ENCODE results near the gene COL9A2.

COL9A2 gene

GRCh38 chr1:40318970-40319621 is 2.0 kb upstream of the COL9A2 start:
- Histone ChIP-seq H3K27me3 (peaks cover 24% of the 10 kb centered on the region), H3K4me2 (no peak overlapping the region), H4K20me1 (no peaks in the 10 kb centered on the region), H3K4me3 (no peak overlapping the region), H3K36me3 (no peaks in the 10 kb centered on the region), H3K27ac (no peak overlapping the region), H3K9ac (no peak overlapping the region), H3K9me3 (no peaks in the 10 kb centered on the region), H3K4me1 (peaks cover 32% of the 10 kb centered on the region)
- TF ChIP-seq Cebpa-rat (IDR thresholded peaks at IDR 0.05), result no peak

GRCh38 chr1:40318476-40318875 is 1.4 kb upstream of the COL9A2 start:
- no peak overlapping the region for H3K9ac ChIP-seq
- no peak for TF ChIP-seq Cebpa-rat (IDR thresholded peaks at IDR 0.05)
- no peaks in the 10 kb centered on the region for H4K20me1 ChIP-seq
- no peak overlapping the region for H3K27ac ChIP-seq
- peaks cover 24% of the 10 kb centered on the region for H3K27me3 ChIP-seq
- H3K4me2 ChIP-seq, result no peak overlapping the region
- peaks cover 39% of the 10 kb centered on the region for H3K4me1 ChIP-seq
- no peaks in the 10 kb centered on the region for H3K9me3 ChIP-seq
- no peaks in the 10 kb centered on the region for H3K36me3 ChIP-seq
- no peak overlapping the region for H3K4me3 ChIP-seq

- H4K20me1 ChIP-seq, result no peaks in the 10 kb centered on the region
- TF ChIP-seq Cebpa-rat (IDR thresholded peaks at IDR 0.05), result no peak
- H3K4me2 ChIP-seq, result peak overlapping the region; percentile 99
- H3K9ac ChIP-seq, result no peak overlapping the region
- no peaks in the 10 kb centered on the region for H3K36me3 ChIP-seq
- no peaks in the 10 kb centered on the region for H3K9me3 ChIP-seq
- H3K27ac ChIP-seq, result no peak overlapping the region
- H3K4me3 ChIP-seq, result no peak overlapping the region
- peaks cover 24% of the 10 kb centered on the region for H3K27me3 ChIP-seq
- H3K4me1 ChIP-seq, result peaks cover 48% of the 10 kb centered on the region
These were observed 448 bp upstream of the COL9A2 start for GRCh38 chr1:40317394-40318074.

GRCh38 chr1:40315795-40316594 is 1.1 kb downstream of the COL9A2 start:
- no peaks in the 10 kb centered on the region for H4K20me1 ChIP-seq
- no peak for TF ChIP-seq Cebpa-rat (IDR thresholded peaks at IDR 0.05)
- peak overlapping the region; percentile 76 for H3K9ac ChIP-seq
- H3K4me3 ChIP-seq, result peak overlapping the region; percentile 68
- no peaks in the 10 kb centered on the region for H3K36me3 ChIP-seq
- peaks cover 24% of the 10 kb centered on the region for H3K27me3 ChIP-seq
- peaks cover 62% of the 10 kb centered on the region for H3K4me1 ChIP-seq
- no peaks in the 10 kb centered on the region for H3K9me3 ChIP-seq
- H3K4me2 ChIP-seq, result peak overlapping the region; percentile 99
- H3K27ac ChIP-seq, result peak overlapping the region; percentile 85

- TF ChIP-seq Cebpa-rat (IDR thresholded peaks at IDR 0.05), result no peak
- H3K36me3 ChIP-seq, result no peaks in the 10 kb centered on the region
- peak overlapping the region; percentile 85 for H3K27ac ChIP-seq
- peak overlapping the region; percentile 68 for H3K4me3 ChIP-seq
- peak overlapping the region; percentile 99 for H3K4me2 ChIP-seq
- peaks cover 69% of the 10 kb centered on the region for H3K4me1 ChIP-seq
- peak overlapping the region; percentile 76 for H3K9ac ChIP-seq
- H3K27me3 ChIP-seq, result peaks cover 24% of the 10 kb centered on the region
- H3K9me3 ChIP-seq, result no peaks in the 10 kb centered on the region
- no peaks in the 10 kb centered on the region for H4K20me1 ChIP-seq
These were observed 1.8 kb downstream of the COL9A2 start for GRCh38 chr1:40315239-40315794.

- Histone ChIP-seq H4K20me1 (no peaks in the 10 kb centered on the region), H3K36me3 (no peaks in the 10 kb centered on the region), H3K27ac (peak overlapping the region; percentile 85), H3K9ac (peak overlapping the region; percentile 76), H3K27me3 (peaks cover 24% of the 10 kb centered on the region), H3K4me3 (peak overlapping the region; percentile 68), H3K4me1 (peaks cover 74% of the 10 kb centered on the region), H3K9me3 (no peaks in the 10 kb centered on the region), H3K4me2 (peak overlapping the region; percentile 99)
- TF ChIP-seq Cebpa-rat (IDR thresholded peaks at IDR 0.05), result no peak
These were observed 2.3 kb downstream of the COL9A2 start for GRCh38 chr1:40314721-40315238.

GRCh38 chr1:40313958-40314720 is 2.9 kb downstream of the COL9A2 start:
- Histone ChIP-seq H3K27me3 (peaks cover 24% of the 10 kb centered on the region), H3K4me3 (peak overlapping the region; percentile 68), H3K36me3 (no peaks in the 10 kb centered on the region), H4K20me1 (no peaks in the 10 kb centered on the region), H3K27ac (peak overlapping the region; percentile 85), H3K9ac (peak overlapping the region; percentile 76), H3K9me3 (no peaks in the 10 kb centered on the region), H3K4me1 (peaks cover 79% of the 10 kb centered on the region), H3K4me2 (peak overlapping the region; percentile 99)
- TF ChIP-seq Cebpa-rat (IDR thresholded peaks at IDR 0.05), result no peak

- Histone ChIP-seq H3K4me3 (peak overlapping the region; percentile 68), H3K4me2 (peak overlapping the region; percentile 99), H3K4me1 (peaks cover 79% of the 10 kb centered on the region), H4K20me1 (no peaks in the 10 kb centered on the region), H3K36me3 (no peaks in the 10 kb centered on the region), H3K9ac (peak overlapping the region; percentile 76), H3K27ac (peak overlapping the region; percentile 85), H3K27me3 (peaks cover 24% of the 10 kb centered on the region), H3K9me3 (no peaks in the 10 kb centered on the region)
- TF ChIP-seq Cebpa-rat (IDR thresholded peaks at IDR 0.05), result no peak
These were observed 3.6 kb downstream of the COL9A2 start for GRCh38 chr1:40313329-40313957.
